Breast epithelium (tissue), 4 donors: Measurements from ENCODE around the gene CBX7. TPM values are rescaled to one million over a fixed set of nuclear protein-coding genes. Genes with fewer than 3 reads are reported as not detected.

ENCODE experiments used
- DNase-seq, 2 donors: peaks; one replicate each; pipeline ENCODE4 v3.0.0-alpha.2; 2019; ENCODE audit warnings: low spot score in 2 of 2
- H3K27ac ChIP-seq, 2 donors: fragments of 200-600 bp; sonication (generic) in 1 of 2; one replicate each; pipeline ENCODE4 v1.5.1; 2016 to 2019; ENCODE audit warnings: mild to moderate bottlenecking in 1 of 2
- H3K27me3 ChIP-seq, 2 donors: fragments of 200-600 bp; sonication (generic) in 1 of 2; one replicate each; pipeline versions ENCODE4 v1.5.1 to v1.6.0; 2017 to 2019; ENCODE audit warnings: control low read depth in 1 of 2, mild to moderate bottlenecking in 1 of 2
- H3K36me3 ChIP-seq: fragments of 200-600 bp; one replicate; pipeline ENCODE4 v1.5.1; 2019
- H3K4me1 ChIP-seq, 2 donors: fragments of 200-600 bp; sonication (generic); one replicate each; pipeline ENCODE4 v1.5.1; 2016 to 2019; ENCODE audit warnings: control low read depth in 1 of 2
- H3K4me3 ChIP-seq, 3 donors: fragments of 200-600 bp; sonication (generic); 1 replicate in 2 of 3; 2 replicates in 1 of 3; pipeline ENCODE4 v1.5.1; 2016 to 2019; ENCODE audit warnings: mild to moderate bottlenecking in 3 of 3, moderate library complexity in 2 of 3
- H3K9me3 ChIP-seq, 2 donors: fragments of 200-600 bp; sonication (generic) in 1 of 2; one replicate each; pipeline ENCODE4 v1.5.1; 2016 to 2019; ENCODE audit warnings: control low read depth in 1 of 2
- CTCF ChIP-seq, 3 donors: fragments of 450-650 bp; IDR thresholded peaks; one replicate each; pipeline ENCODE4 v1.5.1; 2016 to 2017; ENCODE audit warnings: antibody characterized with exemption in 3 of 3, mild to moderate bottlenecking in 3 of 3, moderate library complexity in 3 of 3
- POLR2A ChIP-seq: fragments of 450-650 bp; IDR thresholded peaks from one replicate; pipeline ENCODE4 v1.6.1; 2016; ENCODE audit warnings: antibody characterized with exemption, mild to moderate bottlenecking, moderate library complexity
- POLR2AphosphoS5 ChIP-seq, 3 donors: sonication (generic); formaldehyde crosslinking; IDR thresholded peaks; one replicate each; pipeline ENCODE4 v1.6.1; 2017; ENCODE audit warnings: antibody characterized with exemption in 3 of 3
- intact Hi-C: fragments of 100-400 bp; cut with DNase I; formaldehyde crosslinking; loops from one replicate; pipeline ENCODE4 v1.15.1; 2023; ENCODE audit warnings: low total_unique reads
- total RNA-seq, 3 donors: library from RNA; depleted of rRNA; stranded (reverse); fragments of >200 nt; gene quantifications; one replicate each; pipeline ENCODE4 v1.1.0, GENCODE V29; 2016

CBX7 gene
- total RNA-seq, 3 donors from 2014 or later, result 57.1 to 71.9 (median 71.1) TPM

GRCh38 chr22:39098026-39098425, 54.5 kb downstream of the CBX7 start:
- no peak overlapping the region for H3K4me3 ChIP-seq
- H3K27me3 ChIP-seq, result no peaks in the 10 kb centered on the region
- no peaks in the 10 kb centered on the region for H3K36me3 ChIP-seq
- peak overlapping the region; percentile 68 to 85 for H3K27ac ChIP-seq
- TF ChIP-seq CTCF (IDR thresholded peaks at IDR 0.05) (no peak), POLR2AphosphoS5 (IDR thresholded peaks at IDR 0.05) (no peak), POLR2A (no peak)
- DNase-seq, result no peak
- H3K4me1 ChIP-seq, result peaks cover 0 to 5% of the 10 kb centered on the region in 2 donors
- H3K9me3 ChIP-seq, result no peaks in the 10 kb centered on the region
- intact Hi-C loops, result no loop called here

- Histone ChIP-seq H3K4me1 (peaks cover 0 to 5% of the 10 kb centered on the region in 2 donors), H3K36me3 (no peaks in the 10 kb centered on the region), H3K4me3 (no peak within 1 kb of the TSS), H3K27me3 (no peaks in the 10 kb centered on the region), H3K9me3 (no peaks in the 10 kb centered on the region), H3K27ac (peak within 1 kb of the TSS; percentile 68 to 85)
- intact Hi-C loops, result no loop called here
- TF ChIP-seq POLR2AphosphoS5 (IDR thresholded peaks at IDR 0.05) (no peak), POLR2A (no peak), CTCF (IDR thresholded peaks at IDR 0.05) (no peak)
- DNase-seq, result peak in 1 of 2 donors; percentile 59
Observed at GRCh38 chr22:39097098-39098020, 55.1 kb downstream of the CBX7 start, which contains the start of gene APOBEC3H. Gene APOBEC3H (plus strand): TSS chr22:39097244. CDS start chr22:39100279, 3,035 bp downstream.

GRCh38 chr22:39095971-39096370, 56.5 kb downstream of the CBX7 start:
- Histone ChIP-seq H3K4me3 (no peak overlapping the region), H3K4me1 (peaks cover 0 to 5% of the 10 kb centered on the region in 2 donors), H3K27ac (no peak overlapping the region), H3K9me3 (no peaks in the 10 kb centered on the region), H3K27me3 (no peaks in the 10 kb centered on the region), H3K36me3 (no peaks in the 10 kb centered on the region)
- intact Hi-C loops, result no loop called here
- no peak for DNase-seq
- TF ChIP-seq CTCF (IDR thresholded peaks at IDR 0.05) (no peak), POLR2AphosphoS5 (IDR thresholded peaks at IDR 0.05) (no peak), POLR2A (no peak)

- no peak for DNase-seq
- intact Hi-C loops, result no loop called here
- Histone ChIP-seq H3K27me3 (no peaks in the 10 kb centered on the region), H3K36me3 (no peaks in the 10 kb centered on the region), H3K4me3 (no peak overlapping the region), H3K9me3 (no peaks in the 10 kb centered on the region), H3K27ac (no peak overlapping the region), H3K4me1 (peaks cover 0 to 5% of the 10 kb centered on the region in 2 donors)
- TF ChIP-seq POLR2A, result no peak
- TF ChIP-seq CTCF (IDR thresholded peaks at IDR 0.05), result no peak
- TF ChIP-seq POLR2AphosphoS5 (IDR thresholded peaks at IDR 0.05), result no peak
Observed at GRCh38 chr22:39094717-39095389, 57.6 kb downstream of the CBX7 start.
